Neuron (in vitro differentiated cells): ENCODE measurements around the gene APOF.
"Not testable (repeated sequence)": the region's sequence is repeated elsewhere in the genome, so short reads cannot be mapped to it uniquely, and the experiment has no call there.

Source experiments
- H2AFZ ChIP-seq: one replicate; pipeline ENCODE4 v1.6.1; 2013; ENCODE audit warnings: low read depth, mild to moderate bottlenecking, inconsistent platforms, low read length, moderate library complexity
- H3K27me3 ChIP-seq: one replicate; pipeline ENCODE4 v1.6.1; 2013; ENCODE audit warnings: low read length; ENCODE audit not compliant: insufficient read depth
- H3K36me3 ChIP-seq: one replicate; pipeline ENCODE4 v1.6.1; 2013; ENCODE audit warnings: low read length; ENCODE audit not compliant: insufficient read depth
- H3K4me1 ChIP-seq: one replicate; pipeline ENCODE4 v1.6.1; 2013; ENCODE audit warnings: low read length; ENCODE audit not compliant: insufficient read depth
- H3K4me3 ChIP-seq: 2 replicates; pipeline ENCODE4 v1.5.1; 2013; ENCODE audit warnings: mild to moderate bottlenecking, low read length, moderate library complexity
- H3K9me3 ChIP-seq: one replicate; pipeline ENCODE4 v1.6.1; 2013; ENCODE audit warnings: low read length

Gene APOF

GRCh38 chr12:56358836-56359532 is 3.7 kb downstream of the APOF start:
- peaks cover 15% of the 10 kb centered on the region for H3K4me1 ChIP-seq
- peaks cover 23% of the 10 kb centered on the region for H3K36me3 ChIP-seq
- no peaks in the 10 kb centered on the region for H3K27me3 ChIP-seq
- H3K4me3 ChIP-seq, result peak overlapping the region; percentile 98
- no peak overlapping the region for H2AFZ ChIP-seq
- no peaks in the 10 kb centered on the region for H3K9me3 ChIP-seq

GRCh38 chr12:56351325-56351724 is 11.3 kb downstream of the APOF start:
- Histone ChIP-seq H3K4me1 (no peaks in the 10 kb centered on the region), H3K4me3 (no peak overlapping the region), H3K9me3 (no peaks in the 10 kb centered on the region), H2AFZ (no peak overlapping the region), H3K36me3 (peaks cover 83% of the 10 kb centered on the region), H3K27me3 (no peaks in the 10 kb centered on the region)

- Histone ChIP-seq H3K4me3 (no peak overlapping the region), H3K36me3 (peaks cover 84% of the 10 kb centered on the region), H3K4me1 (no peaks in the 10 kb centered on the region), H3K9me3 (no peaks in the 10 kb centered on the region), H2AFZ (no peak overlapping the region), H3K27me3 (no peaks in the 10 kb centered on the region)
Observed at GRCh38 chr12:56350662-56351061, 12.0 kb downstream of the APOF start.

- H3K9me3 ChIP-seq, result no peaks in the 10 kb centered on the region
- H2AFZ ChIP-seq, result no peak overlapping the region
- peaks cover 78% of the 10 kb centered on the region for H3K36me3 ChIP-seq
- H3K4me3 ChIP-seq, result no peak overlapping the region
- H3K27me3 ChIP-seq, result no peaks in the 10 kb centered on the region
- no peaks in the 10 kb centered on the region for H3K4me1 ChIP-seq
Observed at GRCh38 chr12:56348776-56349175, 13.9 kb downstream of the APOF start.

DNA sequence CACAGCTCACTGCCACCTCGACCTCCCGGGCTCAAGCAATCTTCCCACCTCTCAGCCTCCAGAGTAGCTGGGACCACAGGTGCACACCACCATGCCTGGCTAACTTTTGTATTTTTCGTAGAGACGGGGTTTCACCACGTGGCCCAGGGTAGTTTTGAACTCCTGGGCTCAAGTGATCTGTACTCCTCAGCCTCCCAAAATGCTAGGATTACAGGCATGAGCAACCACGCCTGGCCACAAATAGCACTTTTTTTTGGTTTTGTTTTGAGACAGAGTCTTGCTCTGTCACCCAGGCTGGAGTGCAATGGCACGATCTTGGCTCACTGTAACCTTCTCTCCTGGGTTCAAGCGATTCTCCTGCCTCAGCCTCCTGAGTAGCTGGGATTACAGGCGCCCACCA is 15.4 kb downstream of the APOF start:
- not testable (repeated sequence) for H3K4me3 ChIP-seq, H3K4me1 ChIP-seq, H3K27me3 ChIP-seq, H3K9me3 ChIP-seq, H2AFZ ChIP-seq
- H3K36me3 ChIP-seq, result peaks cover 77% of the 10 kb centered on the region

- H2AFZ ChIP-seq, result no peak overlapping the region
- H3K36me3 ChIP-seq, result peaks cover 75% of the 10 kb centered on the region
- no peaks in the 10 kb centered on the region for H3K9me3 ChIP-seq
- H3K27me3 ChIP-seq, result no peaks in the 10 kb centered on the region
- H3K4me3 ChIP-seq, result no peak overlapping the region
- no peaks in the 10 kb centered on the region for H3K4me1 ChIP-seq
Observed at GRCh38 chr12:56346675-56347074, 16.0 kb downstream of the APOF start.

GRCh38 chr12:56342290-56342689 is 20.4 kb downstream of the APOF start:
- H2AFZ ChIP-seq, H3K4me3 ChIP-seq, H3K9me3 ChIP-seq, H3K4me1 ChIP-seq, H3K27me3 ChIP-seq: not testable (repeated sequence)
- H3K36me3 ChIP-seq, result peaks cover 38% of the 10 kb centered on the region

DNA sequence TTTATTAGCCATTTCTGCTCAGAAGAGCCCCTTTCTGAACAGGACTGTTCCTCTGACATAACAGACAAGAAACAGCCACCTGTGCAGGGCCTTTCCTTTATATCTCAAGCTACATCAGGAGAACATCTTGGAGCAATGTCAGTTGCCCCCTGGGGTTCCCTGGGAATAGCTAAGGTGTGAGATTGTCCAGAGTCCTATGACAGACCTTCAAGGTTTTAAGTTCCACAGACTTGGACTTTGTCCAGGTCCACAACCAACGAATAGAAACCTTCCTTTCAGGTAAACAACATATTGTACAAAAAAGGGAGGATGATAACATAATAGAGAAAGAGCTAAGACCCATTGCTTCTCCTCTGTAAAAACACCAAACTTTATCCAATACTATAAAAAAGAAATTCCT is 21.0 kb downstream of the APOF start:
- H3K27me3 ChIP-seq, result no peaks in the 10 kb centered on the region
- peaks cover 32% of the 10 kb centered on the region for H3K36me3 ChIP-seq
- no peaks in the 10 kb centered on the region for H3K9me3 ChIP-seq
- no peaks in the 10 kb centered on the region for H3K4me1 ChIP-seq
- H3K4me3 ChIP-seq, result no peak overlapping the region
- H2AFZ ChIP-seq, result no peak overlapping the region

GRCh38 chr12:56339158-56339422 is 23.6 kb downstream of the APOF start:
- no peaks in the 10 kb centered on the region for H3K9me3 ChIP-seq
- H3K4me1 ChIP-seq, result peaks cover 6% of the 10 kb centered on the region
- H3K4me3 ChIP-seq, result no peak overlapping the region
- peaks cover 14% of the 10 kb centered on the region for H3K36me3 ChIP-seq
- H2AFZ ChIP-seq, result no peak overlapping the region
- no peaks in the 10 kb centered on the region for H3K27me3 ChIP-seq

DNA sequence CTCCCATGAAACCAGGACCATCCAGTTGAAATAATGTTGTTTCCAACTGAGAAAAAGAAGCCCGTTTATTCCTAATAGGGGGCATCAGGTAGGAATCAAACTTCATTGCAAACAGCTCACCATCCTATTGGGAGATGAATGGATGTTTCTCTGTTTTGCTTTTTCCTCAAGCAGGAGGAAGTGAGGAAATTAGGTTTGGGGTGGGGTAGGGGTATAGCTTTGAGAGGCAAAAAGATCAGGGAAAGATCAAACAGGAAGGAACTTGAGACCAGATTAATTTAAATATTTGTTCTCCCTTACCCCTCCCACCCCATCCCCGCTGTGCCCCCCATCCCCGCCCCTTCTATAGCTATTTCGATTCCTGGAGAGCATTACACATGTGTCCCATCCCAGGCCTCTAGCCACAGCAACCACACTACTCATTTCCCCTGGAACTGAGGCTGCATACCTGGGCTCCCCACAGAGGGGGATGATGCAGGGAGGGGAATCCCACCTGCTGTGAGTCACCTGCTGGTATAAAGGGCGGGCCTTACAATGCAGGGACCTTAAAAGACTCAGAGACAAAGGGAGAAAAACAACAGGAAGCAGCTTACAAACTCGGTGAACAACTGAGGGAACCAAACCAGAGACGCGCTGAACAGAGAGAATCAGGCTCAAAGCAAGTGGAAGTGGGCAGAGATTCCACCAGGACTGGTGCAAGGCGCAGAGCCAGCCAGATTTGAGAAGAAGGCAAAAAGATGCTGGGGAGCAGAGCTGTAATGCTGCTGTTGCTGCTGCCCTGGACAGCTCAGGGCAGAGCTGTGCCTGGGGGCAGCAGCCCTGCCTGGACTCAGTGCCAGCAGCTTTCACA is 24.1 kb downstream of the APOF start, which contains the start of gene IL23A:
Gene IL23A, plus strand, starts transcription at position 577 of the 850 bp plus-strand sequence. Its CDS starts 161 bp downstream, at position 738.
- H3K36me3 ChIP-seq, result peaks cover 9% of the 10 kb centered on the region
- H3K4me3 ChIP-seq, result no peak within 1 kb of the TSS
- no peak within 1 kb of the TSS for H2AFZ ChIP-seq
- H3K27me3 ChIP-seq, result no peaks in the 10 kb centered on the region
- H3K9me3 ChIP-seq, result no peaks in the 10 kb centered on the region
- H3K4me1 ChIP-seq, result peaks cover 6% of the 10 kb centered on the region

- no peak overlapping the region for H3K4me3 ChIP-seq
- H3K36me3 ChIP-seq, result peaks cover 2% of the 10 kb centered on the region
- peaks cover 11% of the 10 kb centered on the region for H3K4me1 ChIP-seq
- no peak overlapping the region for H2AFZ ChIP-seq
- no peaks in the 10 kb centered on the region for H3K27me3 ChIP-seq
- no peaks in the 10 kb centered on the region for H3K9me3 ChIP-seq
Observed at GRCh38 chr12:56337753-56338251, 24.9 kb downstream of the APOF start.

GRCh38 chr12:56336361-56337167 is 26.1 kb downstream of the APOF start:
- Histone ChIP-seq H2AFZ (no peak overlapping the region), H3K9me3 (no peaks in the 10 kb centered on the region), H3K36me3 (no peaks in the 10 kb centered on the region), H3K4me3 (no peak overlapping the region), H3K4me1 (peaks cover 12% of the 10 kb centered on the region), H3K27me3 (no peaks in the 10 kb centered on the region)

DNA sequence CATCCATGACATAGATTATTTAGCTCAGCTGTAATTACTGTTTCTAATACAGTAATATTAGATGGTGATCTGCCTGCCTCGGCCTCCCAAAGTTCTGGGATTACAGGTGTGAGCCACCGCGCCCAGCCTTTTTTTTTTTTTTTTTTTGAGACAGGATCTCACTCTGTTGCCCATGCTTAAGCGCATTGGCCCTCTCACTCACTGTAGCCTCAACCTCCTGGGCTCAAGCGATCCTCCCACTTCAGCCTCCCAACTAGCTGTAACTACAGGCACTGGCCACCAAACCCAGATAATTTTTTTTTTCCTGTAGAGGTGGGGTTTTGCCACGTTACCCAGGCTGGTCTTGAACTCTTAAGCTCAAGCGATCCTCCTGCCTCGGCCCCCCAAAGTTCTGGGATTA is 27.1 kb downstream of the APOF start:
- H3K4me1 ChIP-seq, result peaks cover 12% of the 10 kb centered on the region
- H3K9me3 ChIP-seq, result not testable (repeated sequence)

More for the DNA sequence above, 27.1 kb downstream of the APOF start:
- not testable (repeated sequence) for H3K4me3 ChIP-seq, H3K36me3 ChIP-seq, H2AFZ ChIP-seq, H3K27me3 ChIP-seq
